GM12878 (cell line): ENCODE measurements around the gene MRPL37. TPM values are rescaled to one million over a fixed set of nuclear protein-coding genes. Genes with fewer than 3 reads are reported as not detected.

ENCODE experiments used
- ATAC-seq: fragments of 200-7000 bp; cut with Tn5 transposase; 3 replicates; pipeline ENCODE4 v1.9.1; 2020; ENCODE audit warnings: mild to moderate bottlenecking, moderate library complexity
- BruUV-seq: library from RNA; stranded (reverse); fragments of 400-500 nt; replicated peaks from 2 replicates; lab custom pipeline; 2021; lab: Mats Ljungman, UMichigan
- CTCF ChIA-PET: fragments of 300-600 bp; sonication (Branson Sonifier 250); formaldehyde crosslinking; extraction: SDS; loops from one replicate; lab custom pipeline; 2021; ENCODE audit warnings: inconsistent platforms; lab: Yijun Ruan, JAX
- POLR2A ChIA-PET: fragments of 350-600 bp; formaldehyde crosslinking; extraction: SDS; loops from one replicate; lab custom pipeline; 2021; ENCODE audit warnings: inconsistent platforms; lab: Charles Lee
- RAD21 ChIA-PET: fragments of 300-600 bp; sonication (Branson Sonifier 250); formaldehyde crosslinking; loops from one replicate; lab custom pipeline; 2023; ENCODE audit warnings: antibody characterized with exemption; ENCODE audit not compliant: unreplicated experiment; lab: Charles Lee
- SMC1A ChIA-PET: fragments of 300-600 bp; sonication (Branson Sonifier 250); formaldehyde crosslinking; loops from one replicate; lab custom pipeline; 2023; ENCODE audit not compliant: unreplicated experiment, uncharacterized antibody; lab: Charles Lee
- DNase-seq: peaks from one replicate; pipeline ENCODE4 v3.0.0-alpha.2; 2011; ENCODE audit warnings: low read depth, low spot score
- FAIRE-seq: peaks from 3 replicates; lab custom pipeline; 2011; peaks lifted over from hg19 to GRCh38; lab: Jason Lieb, UNC
- H2AFZ ChIP-seq: 2 replicates; pipeline ENCODE4 v1.6.0; 2011; ENCODE audit warnings: low read depth, low read length, control low read depth; ENCODE audit not compliant: control insufficient read depth
- H3K27ac ChIP-seq: 2 replicates; pipeline ENCODE4 v1.5.1; 2011; ENCODE audit warnings: control low read depth; ENCODE audit not compliant: control insufficient read depth, insufficient read depth
- H3K27me3 ChIP-seq, 2 experiments: replicated peaks in 1 of 2; 2 replicates each; pipeline versions ENCODE4 v1.6.0 to v1.6.1; 2011; ENCODE audit warnings: low read length in 1 of 2; ENCODE audit not compliant: control insufficient read depth in 2 of 2, insufficient read depth in 2 of 2
- H3K36me3 ChIP-seq, 2 experiments: 2 replicates each; pipeline ENCODE4 v1.5.1; 2011; ENCODE audit warnings: low read length in 1 of 2; ENCODE audit not compliant: control insufficient read depth in 2 of 2, insufficient read depth in 2 of 2
- H3K4me1 ChIP-seq: 2 replicates; pipeline ENCODE4 v1.6.1; 2011; ENCODE audit warnings: mild to moderate bottlenecking, low read length, moderate library complexity, mixed read lengths; ENCODE audit not compliant: control insufficient read depth, insufficient read depth
- H3K4me2 ChIP-seq: 2 replicates; pipeline ENCODE4 v1.6.0; 2011; ENCODE audit warnings: control low read depth; ENCODE audit not compliant: control insufficient read depth, insufficient read depth
- H3K4me3 ChIP-seq: fragments of 200-600 bp; sonication (generic); 2 replicates; pipeline ENCODE4 v1.5.1; 2016
- H3K79me2 ChIP-seq: 2 replicates; pipeline ENCODE4 v1.6.0; 2011; ENCODE audit warnings: low read length; ENCODE audit not compliant: control insufficient read depth, insufficient read depth
- H3K9ac ChIP-seq: 2 replicates; pipeline ENCODE4 v1.8.0; 2011; ENCODE audit warnings: low read length, control low read depth, mixed read lengths; ENCODE audit not compliant: control insufficient read depth, insufficient read depth
- H3K9me3 ChIP-seq: replicated peaks from 3 replicates; pipeline ENCODE4 v1.5.1; 2011; ENCODE audit warnings: mild to moderate bottlenecking, low read length; ENCODE audit not compliant: control insufficient read depth, insufficient read depth
- H4K20me1 ChIP-seq: 2 replicates; pipeline ENCODE4 v1.6.0; 2011; ENCODE audit not compliant: control insufficient read depth, insufficient read depth
- BACH1 ChIP-seq: fragments of 450-650 bp; IDR thresholded peaks from 2 replicates; pipeline ENCODE4 v1.6.1; 2017; ENCODE audit warnings: mild to moderate bottlenecking, borderline replicate concordance
- CREM ChIP-seq: IDR thresholded peaks from 2 replicates; pipeline ENCODE4 v1.6.1; 2014; ENCODE audit warnings: antibody characterized with exemption, low read depth
- EED ChIP-seq: sonication (generic); IDR thresholded peaks from 2 replicates; pipeline ENCODE4 v1.6.1; 2016; ENCODE audit warnings: antibody characterized with exemption, low read depth
- EZH2 ChIP-seq: IDR thresholded peaks from 2 replicates; pipeline ENCODE4 v1.6.1; 2012; ENCODE audit warnings: low read depth, mild to moderate bottlenecking, control low read depth, inconsistent platforms, low read length, borderline replicate concordance; ENCODE audit not compliant: control insufficient read depth
- JUND ChIP-seq: IDR thresholded peaks from 2 replicates; pipeline ENCODE4 v1.6.1; 2012; ENCODE audit warnings: low read depth, mild to moderate bottlenecking, low read length, improper control_type of control experiment, moderate library complexity
- NFYA ChIP-seq: IDR thresholded peaks from 2 replicates; pipeline ENCODE4 v1.6.1; 2011; ENCODE audit warnings: low read depth, mild to moderate bottlenecking, low read length, improper control_type of control experiment, borderline replicate concordance
- PML ChIP-seq: IDR thresholded peaks from 2 replicates; pipeline ENCODE4 v1.6.1; 2012; ENCODE audit warnings: low read length, inconsistent platforms
- SMAD1 ChIP-seq: fragments of 450-650 bp; IDR thresholded peaks from 2 replicates; pipeline ENCODE4 v1.6.1; 2018; ENCODE audit warnings: mild to moderate bottlenecking, low read depth; ENCODE audit not compliant: partially characterized antibody
- SP1 ChIP-seq: IDR thresholded peaks from one replicate; pipeline ENCODE4 v1.6.1; 2011; ENCODE audit warnings: low read depth, low read length
- SREBF1 ChIP-seq: IDR thresholded peaks from 2 replicates; pipeline ENCODE4 v1.6.1; 2012; ENCODE audit warnings: mild to moderate bottlenecking, low read length
- SREBF2 ChIP-seq: IDR thresholded peaks from 2 replicates; pipeline ENCODE4 v1.6.1; 2012; ENCODE audit warnings: mild to moderate bottlenecking, low read length
- TCF3 ChIP-seq: IDR thresholded peaks from 2 replicates; pipeline ENCODE4 v1.6.1; 2012; ENCODE audit warnings: low read depth, mild to moderate bottlenecking, low read length, borderline replicate concordance; ENCODE audit not compliant: insufficient read depth
- WGBS: methylation state at CpG from one replicate; pipeline ENCODE4 v1.1.6; 2016; ENCODE audit warnings: low lambda C conversion rate; ENCODE audit not compliant: insufficient replicate concordance, insufficient coverage; ENCODE audit errors: missing lambda C conversion rate; 5-methylcytosine and 5-hydroxymethylcytosine counted together
- in situ Hi-C: fragments of 300-500 bp; cut with MboI; formaldehyde crosslinking; loops from 9 replicates; pipeline ENCODE4 v1.14.3; 2018; ENCODE audit warnings: mixed read lengths
- intact Hi-C: fragments of 100-400 bp; cut with micrococcal nuclease; formaldehyde crosslinking; loops from one replicate; pipeline ENCODE4 v1.14.2; 2022; ENCODE audit not compliant: unreplicated experiment
- polyA plus RNA-seq, 11 experiments: library from polyadenylated mRNA; depleted of rRNA in 4 of 11; unstranded in 6 of 11; stranded (reverse) in 5 of 11; fragments of >200 nt; fragmentation: Nextera tagmentation in 4 of 11; fragmentation: Illumina TruSeq in 1 of 11; extraction: Ambion mirVana in 4 of 11; extraction: Trizol in 1 of 11; gene quantifications; 1 replicate in 1 of 11; 2 replicates in 10 of 11; pipeline versions ENCODE4 v1.2.1 to v1.2.3, GENCODE V29; 2011 to 2016; ENCODE audit warnings: inconsistent platforms in 2 of 11, missing spikeins in 2 of 11, low read depth in 1 of 11
- total RNA-seq, 4 experiments: library from RNA; depleted of rRNA in 3 of 4; stranded (reverse); fragments of >200 nt in 3 of 4; fragmentation: Illumina TruSeq in 1 of 4; extraction: Trizol in 1 of 4; gene quantifications; 2 replicates each; pipeline versions ENCODE4 v1.2.1 to v1.2.3, GENCODE V29; 2013 to 2021
- TF ChIP-seq, protein P1 (sequence below): IDR thresholded peaks from 2 replicates; pipeline ENCODE4 v1.6.1; 2011; ENCODE audit warnings: low read depth, low read length, improper control_type of control experiment, borderline replicate concordance
- TF ChIP-seq, protein P2 (sequence below): IDR thresholded peaks from 2 replicates; pipeline ENCODE4 v1.6.1; 2012; ENCODE audit warnings: mild to moderate bottlenecking, low read depth, low read length

The MRPL37 gene
- total and polyA plus RNA-seq, 10 of the 15 experiments (the other 5 are each of a cell fraction or from before 2014, with no cell fraction given), result 41.4 to 217 (median 159) TPM

DNA sequence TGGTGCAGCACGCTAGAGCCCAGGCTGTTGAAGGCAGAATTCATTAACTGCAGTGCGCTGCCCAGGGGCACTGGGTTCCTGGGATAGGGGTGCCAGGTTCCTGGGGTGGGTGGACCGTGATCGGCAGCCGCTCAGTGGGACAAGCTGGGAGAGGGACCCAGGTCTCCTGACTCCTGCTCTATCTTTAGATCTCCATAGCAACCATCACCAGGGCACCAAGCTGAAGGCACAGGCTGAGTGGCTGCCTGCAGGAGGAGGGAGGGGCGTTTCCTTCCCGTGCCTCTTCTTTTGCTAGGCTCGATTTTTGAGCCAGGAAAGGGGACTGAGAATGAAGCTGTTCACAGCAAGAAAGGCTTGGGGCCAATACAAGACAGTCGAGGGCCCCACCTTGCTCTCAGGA is 26.3 kb upstream of the MRPL37 start:
- Histone ChIP-seq H3K27ac (no peak overlapping the region), H4K20me1 (no peaks in the 10 kb centered on the region), H3K27me3 (no peaks in the 10 kb centered on the region), H3K79me2 (no peaks in the 10 kb centered on the region), H3K36me3 (no peaks in the 10 kb centered on the region), H3K9ac (no peak overlapping the region), H2AFZ (no peak overlapping the region), H3K9me3 (no peaks in the 10 kb centered on the region), H3K4me1 (no peaks in the 10 kb centered on the region), H3K4me3 (no peak overlapping the region), H3K4me2 (no peak overlapping the region)
- ChIA-PET CTCF (interaction anchor here (1.6 kb wide), 1 partner anchor 8 kb away, joined by 4 read pairs; no protein-coding TSS in a partner anchor), SMC1A (interaction anchor here (1.0 kb wide), 1 partner anchor 8 kb away, joined by 3 read pairs; no protein-coding TSS in a partner anchor), RAD21 (no interaction called here), POLR2A (no interaction called here)
- no TSS peak for BruUV-seq
- 75% methylated on average over 9 of the region's 9 CpGs for WGBS
- no peak for FAIRE-seq
- no peak for DNase-seq
- ATAC-seq, result no peak
- intact Hi-C loops (no loop called here), in situ Hi-C loops (no loop called here)
- TF ChIP-seq SP1 (no peak), EED (no peak), SREBF1 (no peak), SMAD1 (no peak), CREM (no peak), SREBF2 (no peak), PML (no peak), TCF3 (no peak), JUND (no peak), EZH2 (no peak), BACH1 (no peak), NFYA (no peak)
- TF ChIP-seq, protein P1, sequence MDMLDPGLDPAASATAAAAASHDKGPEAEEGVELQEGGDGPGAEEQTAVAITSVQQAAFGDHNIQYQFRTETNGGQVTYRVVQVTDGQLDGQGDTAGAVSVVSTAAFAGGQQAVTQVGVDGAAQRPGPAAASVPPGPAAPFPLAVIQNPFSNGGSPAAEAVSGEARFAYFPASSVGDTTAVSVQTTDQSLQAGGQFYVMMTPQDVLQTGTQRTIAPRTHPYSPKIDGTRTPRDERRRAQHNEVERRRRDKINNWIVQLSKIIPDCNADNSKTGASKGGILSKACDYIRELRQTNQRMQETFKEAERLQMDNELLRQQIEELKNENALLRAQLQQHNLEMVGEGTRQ, result no peak
- TF ChIP-seq, protein P2, sequence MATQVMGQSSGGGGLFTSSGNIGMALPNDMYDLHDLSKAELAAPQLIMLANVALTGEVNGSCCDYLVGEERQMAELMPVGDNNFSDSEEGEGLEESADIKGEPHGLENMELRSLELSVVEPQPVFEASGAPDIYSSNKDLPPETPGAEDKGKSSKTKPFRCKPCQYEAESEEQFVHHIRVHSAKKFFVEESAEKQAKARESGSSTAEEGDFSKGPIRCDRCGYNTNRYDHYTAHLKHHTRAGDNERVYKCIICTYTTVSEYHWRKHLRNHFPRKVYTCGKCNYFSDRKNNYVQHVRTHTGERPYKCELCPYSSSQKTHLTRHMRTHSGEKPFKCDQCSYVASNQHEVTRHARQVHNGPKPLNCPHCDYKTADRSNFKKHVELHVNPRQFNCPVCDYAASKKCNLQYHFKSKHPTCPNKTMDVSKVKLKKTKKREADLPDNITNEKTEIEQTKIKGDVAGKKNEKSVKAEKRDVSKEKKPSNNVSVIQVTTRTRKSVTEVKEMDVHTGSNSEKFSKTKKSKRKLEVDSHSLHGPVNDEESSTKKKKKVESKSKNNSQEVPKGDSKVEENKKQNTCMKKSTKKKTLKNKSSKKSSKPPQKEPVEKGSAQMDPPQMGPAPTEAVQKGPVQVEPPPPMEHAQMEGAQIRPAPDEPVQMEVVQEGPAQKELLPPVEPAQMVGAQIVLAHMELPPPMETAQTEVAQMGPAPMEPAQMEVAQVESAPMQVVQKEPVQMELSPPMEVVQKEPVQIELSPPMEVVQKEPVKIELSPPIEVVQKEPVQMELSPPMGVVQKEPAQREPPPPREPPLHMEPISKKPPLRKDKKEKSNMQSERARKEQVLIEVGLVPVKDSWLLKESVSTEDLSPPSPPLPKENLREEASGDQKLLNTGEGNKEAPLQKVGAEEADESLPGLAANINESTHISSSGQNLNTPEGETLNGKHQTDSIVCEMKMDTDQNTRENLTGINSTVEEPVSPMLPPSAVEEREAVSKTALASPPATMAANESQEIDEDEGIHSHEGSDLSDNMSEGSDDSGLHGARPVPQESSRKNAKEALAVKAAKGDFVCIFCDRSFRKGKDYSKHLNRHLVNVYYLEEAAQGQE, result no peak
